Breast epithelium (tissue), 4 donors: ENCODE results near the gene NOL9. TPM values are rescaled to one million over a fixed set of nuclear protein-coding genes. Genes with fewer than 3 reads are reported as not detected.
A peak's percentile ranks its signal among the peaks of the same experiment; 100 is the strongest.

Source experiments
- DNase-seq, 2 donors: peaks; one replicate each; pipeline ENCODE4 v3.0.0-alpha.2; 2019; ENCODE audit warnings: low spot score in 2 of 2
- H3K27ac ChIP-seq, 2 donors: fragments of 200-600 bp; sonication (generic) in 1 of 2; one replicate each; pipeline ENCODE4 v1.5.1; 2016 to 2019; ENCODE audit warnings: mild to moderate bottlenecking in 1 of 2
- H3K27me3 ChIP-seq, 2 donors: fragments of 200-600 bp; sonication (generic) in 1 of 2; one replicate each; pipeline versions ENCODE4 v1.5.1 to v1.6.0; 2017 to 2019; ENCODE audit warnings: control low read depth in 1 of 2, mild to moderate bottlenecking in 1 of 2
- H3K36me3 ChIP-seq: fragments of 200-600 bp; one replicate; pipeline ENCODE4 v1.5.1; 2019
- H3K4me1 ChIP-seq, 2 donors: fragments of 200-600 bp; sonication (generic); one replicate each; pipeline ENCODE4 v1.5.1; 2016 to 2019; ENCODE audit warnings: control low read depth in 1 of 2
- H3K4me3 ChIP-seq, 3 donors: fragments of 200-600 bp; sonication (generic); 1 replicate in 2 of 3; 2 replicates in 1 of 3; pipeline ENCODE4 v1.5.1; 2016 to 2019; ENCODE audit warnings: mild to moderate bottlenecking in 3 of 3, moderate library complexity in 2 of 3
- H3K9me3 ChIP-seq, 2 donors: fragments of 200-600 bp; sonication (generic) in 1 of 2; one replicate each; pipeline ENCODE4 v1.5.1; 2016 to 2019; ENCODE audit warnings: control low read depth in 1 of 2
- POLR2A ChIP-seq: fragments of 450-650 bp; IDR thresholded peaks from one replicate; pipeline ENCODE4 v1.6.1; 2016; ENCODE audit warnings: antibody characterized with exemption, mild to moderate bottlenecking, moderate library complexity
- POLR2AphosphoS5 ChIP-seq, 3 donors: sonication (generic); formaldehyde crosslinking; IDR thresholded peaks; one replicate each; pipeline ENCODE4 v1.6.1; 2017; ENCODE audit warnings: antibody characterized with exemption in 3 of 3
- intact Hi-C: fragments of 100-400 bp; cut with DNase I; formaldehyde crosslinking; loops from one replicate; pipeline ENCODE4 v1.15.1; 2023; ENCODE audit warnings: low total_unique reads
- total RNA-seq, 3 donors: library from RNA; depleted of rRNA; stranded (reverse); fragments of >200 nt; gene quantifications; one replicate each; pipeline ENCODE4 v1.1.0, GENCODE V29; 2016
- TF ChIP-seq, protein P1 (sequence below), 3 donors: fragments of 450-650 bp; IDR thresholded peaks; one replicate each; pipeline ENCODE4 v1.5.1; 2016 to 2017; ENCODE audit warnings: antibody characterized with exemption in 3 of 3, mild to moderate bottlenecking in 3 of 3, moderate library complexity in 3 of 3

Gene NOL9
- total RNA-seq, 3 donors from 2014 or later: 14.7 to 29.6 (median 25.2) TPM

DNA sequence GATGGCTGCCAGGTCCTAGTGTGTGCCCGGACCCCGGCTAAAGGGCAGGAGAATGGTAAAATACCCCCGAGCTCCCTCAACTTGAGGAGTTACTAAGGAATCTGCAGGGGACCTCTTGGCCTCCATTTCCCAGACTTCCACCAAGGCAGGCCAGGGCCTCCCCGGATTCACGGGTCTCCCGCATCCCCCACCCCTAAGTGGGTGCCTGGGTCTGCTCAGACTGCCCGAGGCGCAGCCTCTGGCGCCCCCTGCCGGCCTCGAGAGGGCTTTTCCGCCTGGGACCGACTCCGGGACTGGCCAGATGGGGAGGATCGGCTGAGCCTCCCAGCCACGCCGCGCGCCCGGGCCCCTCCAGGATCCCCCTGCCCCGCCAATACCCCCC, 64.5 kb downstream of the NOL9 start:
- H3K27ac ChIP-seq: peak overlapping the region in 1 of 2 donors; percentile 86

DNA sequence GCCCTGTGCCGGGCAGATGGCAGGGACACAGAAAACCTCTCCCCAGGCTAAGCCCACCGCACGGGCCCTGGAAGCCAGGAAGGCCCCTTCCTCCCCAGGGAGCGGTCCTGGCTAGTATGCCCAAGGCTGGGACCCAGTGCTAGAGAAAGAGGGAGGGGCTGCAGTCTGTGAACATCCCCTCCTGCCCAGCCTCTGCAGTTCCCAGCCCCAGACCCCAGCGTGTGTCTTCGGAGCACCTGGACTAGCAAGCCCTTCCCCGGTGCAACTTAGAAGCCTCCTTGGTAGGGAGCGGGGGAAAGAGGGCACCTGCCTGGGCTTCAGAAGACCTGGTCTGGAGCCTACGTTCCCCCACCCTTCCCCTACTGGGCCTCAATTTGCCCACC, 64.9 kb downstream of the NOL9 start:
- peaks cover 0 to 12% of the 10 kb centered on the region in 2 donors for H3K4me1 ChIP-seq
- H3K36me3 ChIP-seq: no peaks in the 10 kb centered on the region
- H3K27me3 ChIP-seq: no peaks in the 10 kb centered on the region
- no peaks in the 10 kb centered on the region for H3K9me3 ChIP-seq
- H3K4me3 ChIP-seq: peak overlapping the region in 1 of 3 donors; percentile 3
- H3K27ac ChIP-seq: peak overlapping the region in 1 of 2 donors; percentile 19
- intact Hi-C loops: loop anchor here (10.0 kb wide), 1 partner anchor 45 kb away; no protein-coding TSS in a partner anchor
- no peak for DNase-seq
- TF ChIP-seq POLR2A (no peak), POLR2AphosphoS5 (IDR thresholded peaks at IDR 0.05) (no peak)
- TF ChIP-seq, protein P1, sequence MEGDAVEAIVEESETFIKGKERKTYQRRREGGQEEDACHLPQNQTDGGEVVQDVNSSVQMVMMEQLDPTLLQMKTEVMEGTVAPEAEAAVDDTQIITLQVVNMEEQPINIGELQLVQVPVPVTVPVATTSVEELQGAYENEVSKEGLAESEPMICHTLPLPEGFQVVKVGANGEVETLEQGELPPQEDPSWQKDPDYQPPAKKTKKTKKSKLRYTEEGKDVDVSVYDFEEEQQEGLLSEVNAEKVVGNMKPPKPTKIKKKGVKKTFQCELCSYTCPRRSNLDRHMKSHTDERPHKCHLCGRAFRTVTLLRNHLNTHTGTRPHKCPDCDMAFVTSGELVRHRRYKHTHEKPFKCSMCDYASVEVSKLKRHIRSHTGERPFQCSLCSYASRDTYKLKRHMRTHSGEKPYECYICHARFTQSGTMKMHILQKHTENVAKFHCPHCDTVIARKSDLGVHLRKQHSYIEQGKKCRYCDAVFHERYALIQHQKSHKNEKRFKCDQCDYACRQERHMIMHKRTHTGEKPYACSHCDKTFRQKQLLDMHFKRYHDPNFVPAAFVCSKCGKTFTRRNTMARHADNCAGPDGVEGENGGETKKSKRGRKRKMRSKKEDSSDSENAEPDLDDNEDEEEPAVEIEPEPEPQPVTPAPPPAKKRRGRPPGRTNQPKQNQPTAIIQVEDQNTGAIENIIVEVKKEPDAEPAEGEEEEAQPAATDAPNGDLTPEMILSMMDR (IDR thresholded peaks at IDR 0.05): no peak

More for the DNA sequence above, 64.5 kb downstream of the NOL9 start:
- intact Hi-C loops: loop anchor here (10.0 kb wide), 2 partner anchors 45 to 155 kb away; no protein-coding TSS in a partner anchor
- Histone ChIP-seq H3K9me3 (no peaks in the 10 kb centered on the region), H3K27me3 (no peaks in the 10 kb centered on the region), H3K4me1 (peaks cover 0 to 12% of the 10 kb centered on the region in 2 donors), H3K36me3 (no peaks in the 10 kb centered on the region), H3K4me3 (peak overlapping the region; percentile 40 to 75 (median 71))
- TF ChIP-seq POLR2AphosphoS5 (IDR thresholded peaks at IDR 0.05): no peak
- TF ChIP-seq, protein P1 (IDR thresholded peaks at IDR 0.05): peak; percentile 71 to 81 (median 78)
- no peak for TF ChIP-seq POLR2A
- no peak for DNase-seq

GRCh38 chr1:6488602-6489382, 65.5 kb downstream of the NOL9 start:
- Histone ChIP-seq H3K4me3 (peak overlapping the region in 1 of 3 donors; percentile 3), H3K36me3 (no peaks in the 10 kb centered on the region), H3K27me3 (no peaks in the 10 kb centered on the region), H3K27ac (peak overlapping the region in 1 of 2 donors; percentile 19), H3K9me3 (no peaks in the 10 kb centered on the region), H3K4me1 (peaks cover 0 to 12% of the 10 kb centered on the region in 2 donors)
- intact Hi-C loops: loop anchor here (10.0 kb wide), 1 partner anchor 46 kb away; no protein-coding TSS in a partner anchor
- DNase-seq: no peak
- TF ChIP-seq, protein P1 (IDR thresholded peaks at IDR 0.05): no peak
- TF ChIP-seq POLR2AphosphoS5 (IDR thresholded peaks at IDR 0.05): no peak
- TF ChIP-seq POLR2A: no peak

- no peaks in the 10 kb centered on the region for H3K36me3 ChIP-seq
- no peak overlapping the region for H3K27ac ChIP-seq
- peaks cover 0 to 12% of the 10 kb centered on the region in 2 donors for H3K4me1 ChIP-seq
- intact Hi-C loops: loop anchor here (10.0 kb wide), 1 partner anchor 47 kb away; no protein-coding TSS in a partner anchor
- H3K27me3 ChIP-seq: no peaks in the 10 kb centered on the region
- DNase-seq: no peak
- TF ChIP-seq, protein P1 (IDR thresholded peaks at IDR 0.05): no peak
- TF ChIP-seq POLR2A (no peak), POLR2AphosphoS5 (IDR thresholded peaks at IDR 0.05) (no peak)
- H3K9me3 ChIP-seq: no peaks in the 10 kb centered on the region
- no peak overlapping the region for H3K4me3 ChIP-seq
These were observed 66.4 kb downstream of the NOL9 start for GRCh38 chr1:6487804-6488484.
